ENCODE results near the gene GOLGB1. TPM values are rescaled to one million over a fixed set of nuclear protein-coding genes. Genes with fewer than 3 reads are reported as not detected.

GOLGB1 gene
- total and polyA plus RNA-seq, 4 experiments from 2014 or later = 1.3 to 49.3 (median 32.3) TPM

DNA sequence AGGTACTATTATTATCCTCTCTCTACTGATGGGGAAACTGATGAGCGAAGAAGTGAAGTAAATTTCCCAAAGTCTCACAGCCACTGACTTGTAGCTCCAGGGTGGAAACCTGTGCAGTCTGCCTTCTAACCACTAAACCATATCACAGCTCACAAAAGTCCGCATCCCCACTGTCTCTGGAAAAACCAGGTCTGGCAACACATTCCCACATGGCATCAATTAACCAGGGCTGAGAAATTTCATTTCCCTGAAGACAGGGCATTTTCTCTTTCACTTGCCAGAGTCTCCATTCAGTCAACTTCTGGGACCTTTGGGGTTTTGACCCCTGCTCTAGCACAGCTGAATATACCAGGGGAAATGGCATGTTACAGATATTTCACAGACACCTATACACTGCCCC, 129.8 kb downstream of the GOLGB1 start:
- no peak overlapping the region for H3K4me3 ChIP-seq (ENCODE audit: low read length in 2 of 2)
- H3K27ac ChIP-seq (ENCODE audit: low read depth, low read length) = no peak overlapping the region
- H3K4me1 ChIP-seq (ENCODE audit: insufficient read depth, low read length) = no peaks in the 10 kb centered on the region
- DNase-seq = no peak
- H3K9me3 ChIP-seq (ENCODE audit: control insufficient read depth in 1 of 2, low read length in 2 of 2) = no peaks in the 10 kb centered on the region
- ChIA-PET POLR2A (ENCODE audit: partially characterized antibody) (no interaction called here), CTCF (ENCODE audit: partially characterized antibody) (no interaction called here)
- no peaks in the 10 kb centered on the region for H3K36me3 ChIP-seq (ENCODE audit: insufficient read depth, low read length)
- H3K27ac Mint-ChIP-seq = no peak overlapping the region
- H3K4me3 Mint-ChIP-seq = no peak overlapping the region
- H3K9me3 Mint-ChIP-seq = no peaks in the 10 kb centered on the region
- H3K36me3 Mint-ChIP-seq = no peaks in the 10 kb centered on the region
- intact Hi-C loops (cut with micrococcal nuclease) = no loop called here
- peaks cover 0 to 4% of the 10 kb centered on the region in 2 donors for H3K27me3 Mint-ChIP-seq
- H3K27me3 ChIP-seq (ENCODE audit: insufficient read depth, low read length) = no peaks in the 10 kb centered on the region
- no peaks in the 10 kb centered on the region for H3K4me1 Mint-ChIP-seq

Other genes starting within 250 kb of the GOLGB1 start
- under 1 TPM; 0.28 to 0.35 TPM for gene POLQ, start 203.8 kb downstream of the GOLGB1 start, total RNA-seq
- gene POLQ, start 203.8 kb downstream of the GOLGB1 start, polyA plus RNA-seq = under 1 TPM; 0.11 to 0.32 TPM
- not detected for gene ARGFX, start 181.8 kb downstream of the GOLGB1 start, total RNA-seq
- not detected for gene ARGFX, start 181.8 kb downstream of the GOLGB1 start, polyA plus RNA-seq
- not detected for gene FBXO40, start 156.4 kb downstream of the GOLGB1 start, total RNA-seq
- gene FBXO40, start 156.4 kb downstream of the GOLGB1 start, polyA plus RNA-seq = under 1 TPM in 1 of 2 donors, not detected in 1; 0.08 TPM
- 100 to 1,000 TPM; 336 TPM for gene HCLS1, start 88.8 kb downstream of the GOLGB1 start, total RNA-seq
- gene HCLS1, start 88.8 kb downstream of the GOLGB1 start, polyA plus RNA-seq = 100 to 1,000 TPM; 441 to 503 TPM
- gene IQCB1, start 85.3 kb upstream of the GOLGB1 start, total RNA-seq = 10 to 100 TPM; 37.9 to 38.2 TPM
- gene IQCB1, start 85.3 kb upstream of the GOLGB1 start, polyA plus RNA-seq = 10 to 100 TPM; 18.7 to 22.3 TPM
- 1 to 10 TPM; 5.7 to 6.3 TPM for gene EAF2, start 85.5 kb upstream of the GOLGB1 start, total RNA-seq
- 10 to 100 TPM; 11.3 to 21.2 TPM for gene EAF2, start 85.5 kb upstream of the GOLGB1 start, polyA plus RNA-seq
- 1 to 10 TPM; 2.0 to 4.3 TPM for gene SLC15A2, start 144.7 kb upstream of the GOLGB1 start, total RNA-seq
- gene SLC15A2, start 144.7 kb upstream of the GOLGB1 start, polyA plus RNA-seq = under 1 TPM; 0.15 to 0.59 TPM